Stimulated activated CD8-positive, alpha-beta memory T cell treated with anti-CD3 and anti-CD28 coated beads, Interleukin-2, amount 100 ng/mL, for 1 hour (primary cell): Measurements from ENCODE around the gene TTC9B.
"Not testable (repeated sequence)": the region's sequence is repeated elsewhere in the genome, so short reads cannot be mapped to it uniquely, and the experiment has no call there.

Experiments
- DNase-seq, 2 donors: peaks; one replicate each; pipeline ENCODE4 v3.0.0-alpha.2; 2020; ENCODE audit warnings: low read depth in 2 of 2

The TTC9B gene

GRCh38 chr19:40232949-40233810, 15.0 kb upstream of the TTC9B start:
- DNase-seq: no peak

GRCh38 chr19:40232479-40232878, 14.3 kb upstream of the TTC9B start:
- no peak for DNase-seq

- DNase-seq: no peak
Measured at GRCh38 chr19:40231544-40232424, 13.6 kb upstream of the TTC9B start.

GRCh38 chr19:40231057-40231456, 12.9 kb upstream of the TTC9B start:
- DNase-seq: no peak

- DNase-seq: no peak
Measured at GRCh38 chr19:40229926-40230417, 11.8 kb upstream of the TTC9B start.

GRCh38 chr19:40229484-40229883, 11.3 kb upstream of the TTC9B start:
- DNase-seq: no peak

- DNase-seq: no peak
Measured at GRCh38 chr19:40228863-40229262, 10.7 kb upstream of the TTC9B start.

- no peak for DNase-seq
Measured at GRCh38 chr19:40228346-40228745, 10.2 kb upstream of the TTC9B start.

GRCh38 chr19:40225440-40226305, 7.5 kb upstream of the TTC9B start:
- DNase-seq: no peak

GRCh38 chr19:40224342-40225150, 6.4 kb upstream of the TTC9B start:
- no peak for DNase-seq

- DNase-seq: no peak
Measured at GRCh38 chr19:40223135-40223822, 5.1 kb upstream of the TTC9B start.

- DNase-seq: peak; percentile 15 to 39
Measured at GRCh38 chr19:40221858-40222619, 3.9 kb upstream of the TTC9B start.

GRCh38 chr19:40220674-40221073, 2.5 kb upstream of the TTC9B start:
- no peak for DNase-seq

- DNase-seq: no peak
Measured at GRCh38 chr19:40219721-40220276, 1.6 kb upstream of the TTC9B start.

GRCh38 chr19:40219029-40219428, 845 bp upstream of the TTC9B start:
- not testable (repeated sequence) for DNase-seq

GRCh38 chr19:40217027-40217810, 965 bp downstream of the TTC9B start:
- no peak for DNase-seq

GRCh38 chr19:40216777-40217026, 1.5 kb downstream of the TTC9B start:
- DNase-seq: no peak

GRCh38 chr19:40216013-40216776, 2.0 kb downstream of the TTC9B start:
- no peak for DNase-seq
